Keratinocyte (primary cell): ENCODE measurements around the gene RNF44. TPM values are rescaled to one million over a fixed set of nuclear protein-coding genes. Genes with fewer than 3 reads are reported as not detected.

ENCODE experiments used
- DNase-seq: peaks from one replicate; pipeline ENCODE4 v3.0.0-alpha.2; 2011; ENCODE audit warnings: low read depth, missing footprints, low spot score
- FAIRE-seq: peaks from 2 replicates; lab custom pipeline; 2011; peaks lifted over from hg19 to GRCh38; lab: Jason Lieb, UNC
- H2AFZ ChIP-seq: 2 replicates; pipeline ENCODE4 v1.6.0; 2012; ENCODE audit warnings: low read length, control low read depth, inconsistent platforms; ENCODE audit not compliant: control insufficient read depth
- H3K27ac ChIP-seq: 2 replicates; pipeline ENCODE4 v1.5.1; 2011; ENCODE audit warnings: low read length; ENCODE audit not compliant: control insufficient read depth, insufficient read depth
- H3K27me3 ChIP-seq: 3 replicates; pipeline ENCODE4 v1.6.0; 2011; ENCODE audit warnings: low read length; ENCODE audit not compliant: control insufficient read depth, insufficient read depth; ENCODE audit errors: extremely low read depth
- H3K36me3 ChIP-seq, 2 experiments: 2 replicates in 1 of 2; 3 replicates in 1 of 2; pipeline ENCODE4 v1.5.1; 2011; ENCODE audit warnings: low read length in 2 of 2, mild to moderate bottlenecking in 1 of 2; ENCODE audit not compliant: control insufficient read depth in 2 of 2, insufficient read depth in 2 of 2; ENCODE audit errors: extremely low read depth in 1 of 2
- H3K4me1 ChIP-seq: 3 replicates; pipeline ENCODE4 v1.5.1; 2011; ENCODE audit warnings: low read length; ENCODE audit not compliant: control insufficient read depth, insufficient read depth; ENCODE audit errors: extremely low read depth
- H3K4me2 ChIP-seq: 3 replicates; pipeline ENCODE4 v1.6.0; 2011; ENCODE audit warnings: low read depth, low read length; ENCODE audit not compliant: control insufficient read depth, insufficient read depth; ENCODE audit errors: extremely low read depth
- H3K4me3 ChIP-seq, 3 experiments: fragments of 200-600 bp in 1 of 3; sonication (generic) in 1 of 3; 2 replicates in 2 of 3; 3 replicates in 1 of 3; pipeline ENCODE4 v1.5.1; 2011 to 2016; ENCODE audit warnings: low read length in 3 of 3, mild to moderate bottlenecking in 3 of 3, control low read depth in 2 of 3, inconsistent platforms in 1 of 3, low read depth in 1 of 3, mixed read lengths in 1 of 3, mixed run types in 1 of 3, moderate library complexity in 1 of 3; ENCODE audit not compliant: control insufficient read depth in 2 of 3, insufficient read depth in 2 of 3; ENCODE audit errors: extremely low read depth in 1 of 3
- H3K79me2 ChIP-seq: 2 replicates; pipeline ENCODE4 v1.6.0; 2012; ENCODE audit warnings: low read length; ENCODE audit not compliant: control insufficient read depth, insufficient read depth
- H3K9ac ChIP-seq: 3 replicates; pipeline ENCODE4 v1.6.0; 2011; ENCODE audit warnings: low read length; ENCODE audit not compliant: control insufficient read depth, insufficient read depth; ENCODE audit errors: extremely low read depth
- H3K9me1 ChIP-seq: 3 replicates; pipeline ENCODE4 v1.6.0; 2011; ENCODE audit warnings: low read length; ENCODE audit not compliant: control insufficient read depth, insufficient read depth; ENCODE audit errors: extremely low read depth
- H3K9me3 ChIP-seq: 2 replicates; pipeline ENCODE4 v1.5.1; 2012; ENCODE audit warnings: low read depth, low read length; ENCODE audit not compliant: control insufficient read depth
- H4K20me1 ChIP-seq: 3 replicates; pipeline ENCODE4 v1.6.0; 2011; ENCODE audit warnings: low read length; ENCODE audit not compliant: control insufficient read depth, insufficient read depth; ENCODE audit errors: extremely low read depth
- EZH2 ChIP-seq: IDR thresholded peaks from one replicate; pipeline ENCODE4 v1.6.1; 2012; ENCODE audit warnings: inconsistent platforms, mild to moderate bottlenecking, low read length, moderate library complexity
- dilution Hi-C: fragments of 300-500 bp; cut with MboI; formaldehyde crosslinking; loops from one replicate; pipeline ENCODE4 v1.7.0; 2020; ENCODE audit warnings: low sequenced_read_pairs; ENCODE audit not compliant: extremely low pct_ligation_motif_present
- polyA plus RNA-seq, 5 experiments: library from polyadenylated mRNA; depleted of rRNA in 3 of 5; stranded (reverse) in 3 of 5; stranded (forward) in 1 of 5; unstranded in 1 of 5; fragments of >200 nt; gene quantifications; 1 replicate in 1 of 5; 2 replicates in 3 of 5; 3 replicates in 1 of 5; pipeline versions ENCODE4 v1.2.1 to v1.2.3, GENCODE V29; 2011 to 2012; ENCODE audit warnings: missing spikeins in 2 of 5, low read depth in 1 of 5, low replicate concordance in 1 of 5
- TF ChIP-seq, protein P1 (sequence below), 3 experiments: IDR thresholded peaks in 1 of 3; conservative IDR thresholded peaks in 1 of 3; optimal IDR thresholded peaks in 1 of 3; 2 replicates in 2 of 3; 3 replicates in 1 of 3; pipeline versions ENCODE3 to v1.5.1; 2011; ENCODE audit warnings: low read length in 3 of 3, mild to moderate bottlenecking in 3 of 3, moderate library complexity in 2 of 3, control low read depth in 1 of 3, inconsistent platforms in 1 of 3; ENCODE audit not compliant: insufficient read depth in 2 of 3; ENCODE audit errors: extremely low read depth in 1 of 3

Gene RNF44
- polyA plus RNA-seq, 1 donor (not counting 4 experiments of a cell fraction or from before 2014, with no cell fraction given), result 5.3 TPM

- Histone ChIP-seq H3K27me3 (no peaks in the 10 kb centered on the region), H4K20me1 (no peaks in the 10 kb centered on the region), H3K9ac (no peak overlapping the region), H3K4me2 (no peak overlapping the region), H3K79me2 (no peaks in the 10 kb centered on the region), H3K4me1 (peaks cover 28% of the 10 kb centered on the region), H3K36me3 (no peaks in the 10 kb centered on the region), H3K27ac (no peak overlapping the region), H3K9me3 (no peaks in the 10 kb centered on the region), H3K9me1 (no peaks in the 10 kb centered on the region), H2AFZ (no peak overlapping the region), H3K4me3 (no peak overlapping the region)
- no peak for TF ChIP-seq EZH2
- TF ChIP-seq, protein P1, sequence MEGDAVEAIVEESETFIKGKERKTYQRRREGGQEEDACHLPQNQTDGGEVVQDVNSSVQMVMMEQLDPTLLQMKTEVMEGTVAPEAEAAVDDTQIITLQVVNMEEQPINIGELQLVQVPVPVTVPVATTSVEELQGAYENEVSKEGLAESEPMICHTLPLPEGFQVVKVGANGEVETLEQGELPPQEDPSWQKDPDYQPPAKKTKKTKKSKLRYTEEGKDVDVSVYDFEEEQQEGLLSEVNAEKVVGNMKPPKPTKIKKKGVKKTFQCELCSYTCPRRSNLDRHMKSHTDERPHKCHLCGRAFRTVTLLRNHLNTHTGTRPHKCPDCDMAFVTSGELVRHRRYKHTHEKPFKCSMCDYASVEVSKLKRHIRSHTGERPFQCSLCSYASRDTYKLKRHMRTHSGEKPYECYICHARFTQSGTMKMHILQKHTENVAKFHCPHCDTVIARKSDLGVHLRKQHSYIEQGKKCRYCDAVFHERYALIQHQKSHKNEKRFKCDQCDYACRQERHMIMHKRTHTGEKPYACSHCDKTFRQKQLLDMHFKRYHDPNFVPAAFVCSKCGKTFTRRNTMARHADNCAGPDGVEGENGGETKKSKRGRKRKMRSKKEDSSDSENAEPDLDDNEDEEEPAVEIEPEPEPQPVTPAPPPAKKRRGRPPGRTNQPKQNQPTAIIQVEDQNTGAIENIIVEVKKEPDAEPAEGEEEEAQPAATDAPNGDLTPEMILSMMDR (optimal IDR thresholded peaks at IDR 0.05 in 1 of 3, IDR thresholded peaks at IDR 0.05 in 1 of 3, conservative IDR thresholded peaks at IDR 0.05 in 1 of 3; ENCODE audit: extremely low read depth in 1 of 3, insufficient read depth in 2 of 3, low read length in 3 of 3), result no peak
- no peak for FAIRE-seq
- no peak for DNase-seq
- dilution Hi-C loops, result no loop called here
These were observed 10.6 kb upstream of the RNF44 start for GRCh38 chr5:176547802-176548201.

DNA sequence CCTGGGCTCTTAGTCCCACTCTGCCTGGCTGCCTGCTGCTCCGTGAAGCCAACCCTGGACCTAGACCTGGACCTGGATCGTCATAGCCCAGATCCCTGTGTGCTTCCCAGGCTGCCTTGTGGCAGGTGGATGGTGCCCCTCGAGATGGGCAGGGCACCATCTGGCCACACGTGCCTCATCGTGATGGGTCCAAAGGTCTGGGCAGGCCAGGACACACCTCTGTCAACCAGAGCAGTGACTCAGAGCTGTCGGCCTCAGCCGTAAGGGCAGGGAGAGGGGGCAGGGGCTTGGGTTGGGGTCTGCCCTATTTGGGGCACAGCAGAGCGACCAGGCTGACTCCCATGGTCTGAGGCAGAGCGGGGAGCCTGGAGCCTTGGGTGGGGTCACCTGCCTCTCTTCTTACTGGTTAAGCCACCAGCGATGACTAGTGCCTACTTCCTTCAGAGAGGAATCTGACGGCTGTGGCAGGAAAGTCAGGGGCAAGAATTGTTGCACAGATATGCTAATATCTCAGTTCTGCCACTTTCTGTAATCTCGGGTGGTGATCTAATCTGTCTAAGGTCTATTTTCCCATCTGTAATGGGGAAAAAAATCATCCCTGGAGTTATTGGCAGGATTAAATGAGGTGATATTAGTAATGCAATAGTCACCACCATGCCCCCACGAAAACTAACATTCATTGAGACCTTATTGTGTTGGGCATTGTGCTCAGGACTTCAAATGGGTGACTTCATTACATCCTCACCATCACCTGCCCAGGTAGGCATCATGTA lies 8.7 kb upstream of the RNF44 start:
- FAIRE-seq, result peak; percentile 79
- no peaks in the 10 kb centered on the region for H3K9me3 ChIP-seq
- no peaks in the 10 kb centered on the region for H3K36me3 ChIP-seq
- peak overlapping the region; percentile 78 for H3K27ac ChIP-seq
- peaks cover 1% of the 10 kb centered on the region for H3K79me2 ChIP-seq
- H2AFZ ChIP-seq, result peak overlapping the region; percentile 12
- H3K9ac ChIP-seq, result peak overlapping the region; percentile 64
- dilution Hi-C loops, result no loop called here
- H3K27me3 ChIP-seq, result no peaks in the 10 kb centered on the region
- peak overlapping the region in 1 of 3 experiments; percentile 26 for H3K4me3 ChIP-seq
- H3K4me2 ChIP-seq, result peak overlapping the region; percentile 64
- TF ChIP-seq EZH2, result no peak
- TF ChIP-seq, protein P1 (optimal IDR thresholded peaks at IDR 0.05 in 1 of 3, IDR thresholded peaks at IDR 0.05 in 1 of 3, conservative IDR thresholded peaks at IDR 0.05 in 1 of 3; ENCODE audit: extremely low read depth in 1 of 3, insufficient read depth in 2 of 3, low read length in 3 of 3), result no peak
- no peaks in the 10 kb centered on the region for H4K20me1 ChIP-seq
- peak; percentile 84 for DNase-seq
- H3K4me1 ChIP-seq, result peaks cover 43% of the 10 kb centered on the region
- H3K9me1 ChIP-seq, result no peaks in the 10 kb centered on the region
